GM18858 (cell line): ENCODE measurements around the gene RFX8.

Experiments
- ATAC-seq: cut with Tn5 transposase; IDR thresholded peaks from one replicate; pipeline ENCODE4 v1.9.1; 2021; ENCODE audit not compliant: unreplicated experiment

The RFX8 gene

DNA sequence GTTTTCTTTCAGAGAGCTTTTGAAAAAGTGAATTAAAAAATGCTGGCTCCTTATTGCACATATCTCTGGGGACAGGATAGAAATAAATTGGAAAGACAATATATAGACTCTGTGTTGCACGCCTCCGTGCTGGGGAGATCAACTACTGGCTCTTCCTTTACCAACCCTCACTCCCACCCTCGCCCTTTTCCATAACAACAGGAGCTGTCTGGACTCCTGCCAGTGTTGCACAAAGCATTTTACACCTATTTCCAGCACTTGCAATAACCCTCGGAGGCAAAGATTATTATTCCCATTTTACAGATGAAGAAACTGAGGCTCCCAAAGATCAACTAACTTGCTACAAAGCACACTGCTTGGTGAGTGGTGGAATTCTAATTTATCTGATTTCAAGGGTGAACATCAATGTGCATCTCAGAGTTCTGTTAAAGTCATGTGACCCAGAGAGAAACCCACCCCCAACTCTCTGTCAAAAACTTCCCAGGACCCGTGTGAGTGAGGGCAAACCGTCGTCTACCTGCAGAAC lies 91.8 kb downstream of the RFX8 start:
- ATAC-seq: no peak

DNA sequence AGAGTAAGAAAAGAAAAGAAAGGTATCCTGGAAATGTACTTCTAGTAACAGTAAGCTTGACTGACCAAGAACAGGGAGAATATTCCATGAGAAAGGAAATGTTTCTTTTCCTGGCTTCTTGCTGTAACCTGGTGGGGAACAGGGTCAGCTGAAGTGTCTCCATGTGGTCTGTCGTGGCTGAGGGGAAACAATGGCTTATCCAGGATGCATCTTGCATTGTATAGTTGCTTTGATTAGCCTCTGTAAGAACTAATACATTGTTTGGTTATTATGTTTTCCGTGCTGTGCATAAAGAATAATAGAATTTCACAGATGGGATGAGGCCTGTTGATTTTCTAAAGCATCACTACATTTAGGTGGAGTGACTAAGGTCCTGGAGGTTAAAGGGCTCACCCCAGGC lies 92.5 kb downstream of the RFX8 start:
- ATAC-seq: no peak

DNA sequence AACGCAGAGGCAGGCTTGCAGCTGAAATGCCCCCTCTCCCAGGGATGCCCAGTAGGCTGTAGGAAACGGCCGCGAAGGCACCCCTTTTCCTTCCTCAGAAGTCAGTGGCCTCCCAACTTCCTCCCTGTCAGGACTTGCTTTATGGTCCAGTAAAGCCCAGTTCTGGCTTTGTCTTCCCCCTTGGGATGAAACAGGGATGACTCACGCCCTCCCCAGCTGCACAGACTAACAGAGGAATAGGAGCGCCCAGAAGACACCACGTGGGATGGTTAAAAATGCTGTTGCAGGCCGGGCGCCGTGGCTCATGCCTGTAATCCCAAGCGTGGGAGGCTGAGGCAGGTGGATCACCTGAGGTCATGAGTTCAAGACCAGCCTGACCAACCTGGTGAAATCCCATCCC lies 94.5 kb downstream of the RFX8 start:
- ATAC-seq: no peak

- ATAC-seq: no peak
These were observed 95.8 kb downstream of the RFX8 start for GRCh38 chr2:101379091-101379490.

DNA sequence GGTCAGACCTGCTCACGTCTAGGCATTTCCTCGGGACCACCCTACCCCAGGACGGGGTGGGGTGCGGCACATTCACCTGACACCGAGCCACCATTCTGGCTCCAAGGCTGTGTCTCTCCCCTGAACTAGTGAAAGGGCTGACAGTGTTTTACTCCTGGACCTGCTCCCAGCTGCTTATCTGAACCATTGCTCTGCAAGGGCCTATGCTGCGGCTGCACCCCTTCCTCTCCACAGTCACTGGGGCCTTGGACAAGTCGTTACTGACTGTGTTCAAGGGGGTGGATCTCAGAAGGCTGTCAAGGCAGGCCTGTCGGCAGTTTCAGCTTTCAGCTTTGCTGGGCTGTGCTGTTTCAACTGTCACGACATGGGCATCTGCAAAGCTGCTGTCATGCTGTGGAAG lies 99.3 kb downstream of the RFX8 start:
- ATAC-seq: no peak

DNA sequence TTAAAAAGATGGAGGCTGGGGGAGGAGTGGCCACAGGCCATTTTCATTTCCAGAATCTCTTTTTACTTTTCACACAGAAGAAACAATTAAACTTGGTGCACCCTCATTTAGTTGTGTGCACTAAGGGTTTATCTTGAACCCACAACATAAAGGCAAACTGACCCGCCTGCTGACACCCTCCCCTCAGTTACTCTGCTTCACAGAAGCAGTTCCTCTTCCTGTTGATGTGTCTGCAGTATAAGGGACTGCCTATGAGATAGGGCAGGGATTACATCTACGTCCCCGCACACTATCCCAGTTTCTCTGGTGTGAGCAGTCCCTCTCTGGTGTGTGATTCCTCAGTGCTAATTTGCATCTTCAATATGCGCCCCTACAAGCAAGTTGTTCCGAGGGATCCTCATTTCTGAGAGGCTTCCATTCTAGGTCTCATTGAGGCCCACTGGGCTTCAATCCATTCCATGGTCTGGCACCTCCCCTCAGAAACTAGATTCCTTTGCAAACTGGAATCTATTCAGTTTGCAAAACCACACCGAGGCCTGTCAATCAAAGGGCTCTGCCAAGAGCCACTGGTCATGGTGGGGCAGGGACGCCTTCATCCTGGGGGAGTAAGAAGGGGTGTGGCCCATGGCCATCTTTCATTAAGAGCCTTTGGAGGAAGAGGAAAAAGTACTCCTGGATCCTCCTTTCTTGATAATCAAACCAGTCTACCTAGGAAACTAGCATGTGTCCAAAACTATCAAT lies 99.9 kb downstream of the RFX8 start:
- ATAC-seq: no peak

GRCh38 chr2:101372792-101373191 lies 102.1 kb downstream of the RFX8 start:
- ATAC-seq: no peak

GRCh38 chr2:101371636-101372035 lies 103.3 kb downstream of the RFX8 start:
- ATAC-seq: no peak

DNA sequence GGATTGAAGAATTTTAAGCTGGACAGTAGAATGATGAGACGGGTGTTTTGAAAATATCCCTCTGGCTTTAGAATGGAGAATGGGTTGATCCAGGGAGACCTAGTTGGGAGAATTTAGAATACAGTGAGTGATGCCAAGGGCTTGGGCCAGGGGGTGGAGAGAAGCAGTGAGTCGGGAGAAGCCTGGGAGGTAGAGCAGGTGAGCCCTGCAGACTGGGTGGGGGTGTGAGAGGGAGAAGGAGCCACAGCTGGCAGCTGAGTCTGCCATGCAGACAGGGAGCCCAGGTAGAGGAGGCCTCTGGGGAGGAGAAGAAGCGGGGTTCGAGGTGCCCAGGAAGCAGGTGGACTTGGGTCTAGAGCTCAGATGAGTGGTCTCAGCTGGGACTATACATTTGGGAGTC lies 105.8 kb downstream of the RFX8 start:
- no peak for ATAC-seq

DNA sequence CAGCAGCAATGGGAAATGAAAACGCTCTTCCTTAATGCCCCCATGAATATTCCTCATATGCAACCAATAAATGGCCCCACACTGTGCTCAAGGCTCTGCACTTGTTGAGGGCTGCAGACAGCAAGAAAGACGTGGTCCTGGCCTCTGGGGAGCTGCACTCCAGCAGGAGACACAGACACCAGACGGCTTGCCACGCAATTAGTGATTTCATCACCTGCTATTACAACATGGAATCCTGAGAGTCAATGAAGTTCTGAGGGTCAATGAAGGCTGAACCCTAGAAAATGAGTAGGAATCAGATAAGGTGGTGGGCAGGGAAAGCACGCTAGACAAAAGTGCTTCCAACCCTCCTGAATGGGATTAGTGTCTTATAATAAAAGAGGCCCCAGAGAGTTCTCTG lies 106.5 kb downstream of the RFX8 start:
- ATAC-seq: no peak

GRCh38 chr2:101367508-101367907 lies 107.4 kb downstream of the RFX8 start:
- no peak for ATAC-seq

DNA sequence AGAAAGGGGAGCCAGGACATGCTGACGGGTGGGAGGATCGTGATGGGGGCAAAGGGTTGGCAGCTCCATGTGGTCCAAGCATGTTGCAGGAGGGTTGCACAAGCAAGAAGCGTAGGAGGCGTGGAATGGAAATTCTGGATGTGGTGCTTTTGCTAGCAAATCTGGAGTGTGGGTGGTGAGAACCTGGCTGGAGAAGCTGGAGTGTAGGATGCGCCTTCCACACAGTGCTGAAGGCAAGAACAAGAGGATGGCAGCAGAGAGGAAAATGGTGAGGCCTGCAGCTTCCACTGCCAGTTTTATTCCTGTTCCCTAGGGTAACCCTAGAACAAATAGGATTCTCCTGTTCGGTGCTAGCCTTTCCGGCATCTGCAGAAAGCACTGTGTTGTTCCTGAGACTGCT lies 110.0 kb downstream of the RFX8 start:
- no peak for ATAC-seq

DNA sequence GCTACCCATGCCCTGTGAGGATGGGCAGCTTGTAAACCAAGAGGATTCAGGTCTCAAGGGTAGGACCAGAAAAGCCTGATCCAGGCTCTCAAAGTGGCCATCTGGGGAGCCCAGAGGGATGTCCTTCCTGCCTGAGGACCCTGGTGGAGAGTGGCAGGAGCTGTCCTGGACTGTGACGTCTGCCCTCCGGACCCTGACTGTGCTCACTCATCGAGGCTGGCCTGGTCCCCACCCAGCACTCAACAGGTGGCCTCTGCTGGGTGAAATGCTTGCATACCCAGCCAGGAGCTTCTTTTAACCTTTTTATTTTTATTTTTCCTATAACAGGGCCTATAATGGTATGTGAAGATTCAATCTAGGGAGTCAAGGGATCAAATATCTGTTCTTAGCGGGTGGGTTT lies 112.1 kb downstream of the RFX8 start:
- no peak for ATAC-seq

DNA sequence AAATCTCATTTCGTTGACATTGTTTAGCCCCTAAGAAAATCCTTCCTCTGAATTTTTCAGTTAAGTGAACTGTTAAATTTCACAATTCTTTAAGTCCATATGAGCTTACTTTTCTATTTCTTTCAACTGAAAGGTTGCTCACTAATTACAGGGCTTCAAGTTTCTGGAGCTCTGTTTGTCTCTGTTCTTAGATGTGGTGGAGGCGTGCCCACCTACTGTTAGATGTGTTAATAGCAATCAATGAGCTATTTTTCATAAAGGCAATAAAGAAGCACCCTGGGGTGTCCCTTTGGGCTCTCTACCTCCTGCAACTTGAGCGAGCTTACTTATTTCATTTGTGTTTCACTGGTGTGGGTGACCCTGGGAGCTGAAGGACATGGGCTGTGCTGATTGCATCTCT lies 112.6 kb downstream of the RFX8 start:
- no peak for ATAC-seq

DNA sequence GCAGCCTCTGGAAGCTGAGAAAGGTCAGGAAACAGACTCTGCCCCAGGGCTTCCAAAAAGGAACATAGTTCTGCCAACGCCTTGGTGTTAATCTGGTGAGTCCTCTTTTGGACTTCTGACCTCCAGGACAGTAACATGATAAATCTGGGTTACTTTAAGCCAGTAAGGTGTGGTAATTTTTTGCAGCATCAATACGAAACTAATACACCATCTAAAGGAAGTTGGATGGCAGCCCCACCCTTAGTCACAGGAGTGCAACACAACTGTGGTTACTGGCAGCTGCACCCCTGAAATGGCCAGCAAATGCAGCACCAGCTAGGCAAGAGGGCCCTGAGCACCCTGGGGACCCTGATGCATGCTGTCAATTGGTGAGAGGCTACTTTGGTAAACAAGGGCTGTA lies 113.4 kb downstream of the RFX8 start:
- no peak for ATAC-seq

GRCh38 chr2:101361121-101361520 lies 113.8 kb downstream of the RFX8 start:
- no peak for ATAC-seq

GRCh38 chr2:101360232-101360631 lies 114.7 kb downstream of the RFX8 start:
- ATAC-seq: no peak

DNA sequence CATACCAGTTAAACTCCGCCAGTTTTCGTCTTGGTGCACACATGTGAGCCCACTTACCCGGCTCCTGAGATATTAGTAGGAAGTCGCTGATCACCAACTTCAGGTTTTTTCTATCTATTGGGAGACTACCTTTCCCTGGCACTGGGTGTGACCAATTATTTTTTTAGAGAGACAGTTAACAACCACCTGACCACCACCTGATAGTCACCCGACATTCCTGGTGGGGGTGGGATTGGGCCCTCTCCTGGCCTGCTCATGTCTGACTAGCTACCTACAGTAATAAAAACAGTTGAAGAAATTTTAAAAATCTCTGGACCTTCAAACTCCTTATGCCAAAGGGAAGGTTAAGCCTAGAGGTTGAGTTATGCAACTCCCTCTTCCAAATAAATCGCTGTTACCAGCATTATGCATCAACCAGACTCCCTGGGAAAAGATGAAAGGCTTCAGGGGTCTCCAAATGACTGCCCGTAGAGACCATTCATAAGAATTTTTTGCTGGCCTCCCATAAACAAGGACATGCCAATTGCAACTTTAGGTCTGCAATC lies 115.4 kb downstream of the RFX8 start:
- no peak for ATAC-seq

GRCh38 chr2:101357376-101357775 lies 117.5 kb downstream of the RFX8 start:
- ATAC-seq: no peak

DNA sequence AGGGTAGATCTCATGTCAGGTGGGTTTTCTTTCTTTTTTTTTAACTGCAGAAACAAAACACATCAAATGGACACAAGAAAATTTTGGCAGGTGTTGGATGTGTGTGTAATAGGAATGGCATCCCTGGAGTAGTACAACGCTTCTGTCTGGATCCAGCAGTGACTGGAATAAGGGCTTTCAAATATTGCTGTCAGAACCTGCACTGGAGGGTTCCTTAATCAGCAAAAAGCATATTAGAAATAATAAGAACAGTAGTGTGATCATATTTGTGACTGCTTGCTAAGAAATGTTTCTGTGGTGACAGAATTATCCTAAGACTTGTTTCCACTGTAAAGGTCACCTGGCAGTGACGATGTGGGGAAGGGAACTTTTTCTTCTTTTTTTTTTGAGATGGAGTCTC lies 118.4 kb downstream of the RFX8 start:
- no peak for ATAC-seq

GRCh38 chr2:101356055-101356454 lies 118.9 kb downstream of the RFX8 start:
- ATAC-seq: no peak

- no peak for ATAC-seq
These were observed 119.4 kb downstream of the RFX8 start for GRCh38 chr2:101355401-101356054.
